Fibroblast of the conjunctiva (primary cell): ENCODE measurements around the gene MAN1A2.

Source experiments
- DNase-seq: peaks from one replicate; pipeline ENCODE4 v3.0.0-alpha.2; 2010; ENCODE audit warnings: low read depth

The MAN1A2 gene

DNA sequence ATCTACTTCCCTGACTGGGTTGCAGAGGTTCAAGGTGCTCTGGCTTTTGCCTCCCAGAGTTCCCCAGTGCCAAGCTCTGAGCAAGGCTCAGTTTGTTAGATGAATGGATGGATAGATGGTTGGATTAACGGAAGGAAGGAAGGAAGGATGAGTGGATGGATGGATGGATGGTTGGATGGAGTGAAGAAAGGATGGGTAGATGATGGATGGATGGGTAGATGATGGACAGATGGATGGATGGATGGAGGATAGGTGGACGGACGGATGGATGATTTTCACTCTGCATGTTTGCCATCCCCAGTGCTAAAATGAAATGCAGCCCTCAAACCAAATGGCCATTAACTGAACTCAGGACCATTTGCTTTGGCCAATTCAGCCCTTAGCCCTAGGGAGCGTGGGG, 211.2 kb downstream of the MAN1A2 start:
- DNase-seq: no peak
